Measurements from ENCODE around the gene HELB. TPM values are rescaled to one million over a fixed set of nuclear protein-coding genes. Genes with fewer than 3 reads are reported as not detected.

The HELB gene
- total and polyA plus RNA-seq, 2 donors (not counting 3 experiments of a cell fraction or from before 2014, with no cell fraction given) = 0.75 to 4.0 TPM

- Histone ChIP-seq H4K20me1 (replicated peaks; ENCODE audit: control insufficient read depth, extremely low read depth, insufficient read depth, low read length) (no peaks in the 10 kb centered on the region), H3K27me3 (ENCODE audit: control insufficient read depth in 2 of 2, insufficient read depth in 2 of 2, low read length in 2 of 2) (no peaks in the 10 kb centered on the region), H3K9me1 (replicated peaks; ENCODE audit: control insufficient read depth, extremely low read depth, insufficient read depth, low read length) (no peaks in the 10 kb centered on the region), H3K9ac (replicated peaks; ENCODE audit: extremely low read depth, insufficient read depth, low read length) (no peak overlapping the region), H3K4me2 (ENCODE audit: insufficient read depth, low read length) (no peak overlapping the region), H3K79me2 (ENCODE audit: control insufficient read depth, insufficient read depth, low read length) (no peaks in the 10 kb centered on the region), H3K4me1 (ENCODE audit: control insufficient read depth, extremely low read depth, insufficient read depth, low read length) (no peaks in the 10 kb centered on the region), H3K9me3 (replicated peaks; ENCODE audit: control insufficient read depth, insufficient read depth, low read length) (no peaks in the 10 kb centered on the region), H3K27ac (ENCODE audit: insufficient read depth, low read depth, low read length) (no peak overlapping the region), H3K36me3 (ENCODE audit: control insufficient read depth in 2 of 2, extremely low read depth in 1 of 2, insufficient read depth in 2 of 2, low read length in 2 of 2) (peaks cover 0 to 3% of the 10 kb centered on the region in 2 experiments), H2AFZ (ENCODE audit: low read depth, low read length) (no peak overlapping the region), H3K4me3 (replicated peaks in 1 of 3; ENCODE audit: insufficient read depth in 1 of 3, low read depth in 1 of 3, low read length in 3 of 3) (no peak overlapping the region)
- ChIA-PET POLR2A (no interaction called here), CTCF (no interaction called here)
- no peak for DNase-seq (ENCODE audit: low read depth, low spot score)
- TF ChIP-seq EZH2 (IDR thresholded peaks at IDR 0.05; ENCODE audit: borderline replicate concordance, low read depth, low read length, severe bottlenecking) (no peak), JUN (IDR thresholded peaks at IDR 0.05; ENCODE audit: borderline replicate concordance, insufficient read depth, insufficient read length, low read depth) (no peak), CTCF (IDR thresholded peaks at IDR 0.05; ENCODE audit: extremely low read depth in 1 of 2, insufficient read depth in 1 of 2, low read depth in 1 of 2, low read length in 2 of 2) (no peak), POLR2AphosphoS5 (IDR thresholded peaks at IDR 0.05; ENCODE audit: insufficient read depth, low read depth, low read length) (no peak), MAX (IDR thresholded peaks at IDR 0.05; ENCODE audit: insufficient read depth, insufficient read length) (no peak), POLR2A (IDR thresholded peaks at IDR 0.05; ENCODE audit: low read depth, low read length) (no peak), GATA2 (IDR thresholded peaks at IDR 0.05; ENCODE audit: insufficient read depth, insufficient read length, low read depth, low read length) (no peak), MYC (IDR thresholded peaks at IDR 0.05; ENCODE audit: low read depth, low read length) (no peak), FOS (IDR thresholded peaks at IDR 0.05; ENCODE audit: borderline replicate concordance, insufficient read depth, low read length) (no peak)
- dilution Hi-C loops (cut with MboI; ENCODE audit: extremely low pct_ligation_motif_present, low sequenced_read_pairs) (no loop called here), intact Hi-C loops (cut with micrococcal nuclease) (no loop called here)
- FAIRE-seq = no peak
- BruUV-seq (replicated peaks) = no TSS peak
Observed at GRCh38 chr12:66340131-66340530, 37.8 kb downstream of the HELB start.
